ENCODE results near the gene BEX3. TPM values are rescaled to one million over a fixed set of nuclear protein-coding genes. Genes with fewer than 3 reads are reported as not detected.
"Not testable (repeated sequence)": the region's sequence is repeated elsewhere in the genome, so short reads cannot be mapped to it uniquely, and the experiment has no call there.

The BEX3 gene
- total RNA-seq, 4 donors from 2014 or later, result 101 to 224 (median 179) TPM

GRCh38 chrX:103344606-103345005 is 31.7 kb upstream of the BEX3 start:
- Histone ChIP-seq H3K36me3 (no peaks in the 10 kb centered on the region), H3K27me3 (peaks cover 0 to 9% of the 10 kb centered on the region in 2 donors), H3K4me1 (no peaks in the 10 kb centered on the region), H3K9me3 (no peaks in the 10 kb centered on the region), H3K4me3 (no peak overlapping the region), H3K27ac (no peak overlapping the region)
- TF ChIP-seq CTCF (IDR thresholded peaks at IDR 0.05) (no peak), POLR2A (IDR thresholded peaks at IDR 0.05) (no peak)
- intact Hi-C loops (cut with DNase I; ENCODE audit: low total_unique reads), result loop anchor here (5.0 kb wide), 1 partner anchor 118 kb away; no protein-coding TSS in a partner anchor
- no peak for DNase-seq

GRCh38 chrX:103347682-103348397 is 28.5 kb upstream of the BEX3 start:
- Histone ChIP-seq H3K4me3 (no peak overlapping the region), H3K4me1 (no peaks in the 10 kb centered on the region), H3K36me3 (no peaks in the 10 kb centered on the region), H3K27ac (no peak overlapping the region), H3K27me3 (peaks cover 0 to 14% of the 10 kb centered on the region in 2 donors), H3K9me3 (no peaks in the 10 kb centered on the region)
- DNase-seq, result no peak
- intact Hi-C loops (cut with DNase I; ENCODE audit: low total_unique reads), result no loop called here
- TF ChIP-seq CTCF (IDR thresholded peaks at IDR 0.05), result no peak
- TF ChIP-seq POLR2A (IDR thresholded peaks at IDR 0.05), result no peak

GRCh38 chrX:103356130-103356798 is 20.1 kb upstream of the BEX3 start, which contains the start of gene TCEAL9:
TSS of gene TCEAL9 (plus strand) at chrX:103356506. CDS start at chrX:103357685, 1,179 bp downstream.
- Histone ChIP-seq H3K27ac (peak within 1 kb of the TSS; percentile 94 to 99), H3K9me3 (no peaks in the 10 kb centered on the region), H3K4me3 (peak within 1 kb of the TSS; percentile 55 to 70), H3K4me1 (no peaks in the 10 kb centered on the region), H3K27me3 (no peaks in the 10 kb centered on the region), H3K36me3 (no peaks in the 10 kb centered on the region)
- TF ChIP-seq CTCF (IDR thresholded peaks at IDR 0.05), result no peak
- TF ChIP-seq POLR2A (IDR thresholded peaks at IDR 0.05), result peak; percentile 81 to 89
- DNase-seq, result peak; percentile 67 to 84
- intact Hi-C loops (cut with DNase I; ENCODE audit: low total_unique reads), result no loop called here

GRCh38 chrX:103356858-103357257 is 19.5 kb upstream of the BEX3 start:
- peak; percentile 33 to 42 for DNase-seq
- H3K27me3 ChIP-seq, result no peaks in the 10 kb centered on the region
- H3K4me1 ChIP-seq, result no peaks in the 10 kb centered on the region
- TF ChIP-seq CTCF (IDR thresholded peaks at IDR 0.05), result no peak
- TF ChIP-seq POLR2A (IDR thresholded peaks at IDR 0.05), result no peak
- H3K9me3 ChIP-seq, result no peaks in the 10 kb centered on the region
- intact Hi-C loops (cut with DNase I; ENCODE audit: low total_unique reads), result no loop called here
- H3K36me3 ChIP-seq, result no peaks in the 10 kb centered on the region
- H3K4me3 ChIP-seq, result peak overlapping the region; percentile 55 to 70
- peak overlapping the region; percentile 94 to 99 for H3K27ac ChIP-seq

- H3K27me3 ChIP-seq, result no peaks in the 10 kb centered on the region
- peak overlapping the region in 1 of 2 donors; percentile 55 for H3K4me3 ChIP-seq
- no peaks in the 10 kb centered on the region for H3K36me3 ChIP-seq
- H3K27ac ChIP-seq, result peak overlapping the region; percentile 94 to 99
- intact Hi-C loops (cut with DNase I; ENCODE audit: low total_unique reads), result no loop called here
- TF ChIP-seq POLR2A (IDR thresholded peaks at IDR 0.05) (no peak), CTCF (IDR thresholded peaks at IDR 0.05) (no peak)
- no peaks in the 10 kb centered on the region for H3K4me1 ChIP-seq
- no peak for DNase-seq
- no peaks in the 10 kb centered on the region for H3K9me3 ChIP-seq
These were observed 18.5 kb upstream of the BEX3 start for GRCh38 chrX:103357871-103358270.

- H3K4me3 ChIP-seq; intact Hi-C loops (cut with DNase I; ENCODE audit: low total_unique reads); H3K9me3 ChIP-seq; H3K27ac ChIP-seq; H3K36me3 ChIP-seq; H3K4me1 ChIP-seq; H3K27me3 ChIP-seq; DNase-seq: not testable (repeated sequence)
These were observed 16.7 kb upstream of the BEX3 start for GRCh38 chrX:103359605-103360004.
